Measurements from ENCODE around the gene ANKRD33B.
"Not testable (repeated sequence)": the region's sequence is repeated elsewhere in the genome, so short reads cannot be mapped to it uniquely, and the experiment has no call there.

The ANKRD33B gene

DNA sequence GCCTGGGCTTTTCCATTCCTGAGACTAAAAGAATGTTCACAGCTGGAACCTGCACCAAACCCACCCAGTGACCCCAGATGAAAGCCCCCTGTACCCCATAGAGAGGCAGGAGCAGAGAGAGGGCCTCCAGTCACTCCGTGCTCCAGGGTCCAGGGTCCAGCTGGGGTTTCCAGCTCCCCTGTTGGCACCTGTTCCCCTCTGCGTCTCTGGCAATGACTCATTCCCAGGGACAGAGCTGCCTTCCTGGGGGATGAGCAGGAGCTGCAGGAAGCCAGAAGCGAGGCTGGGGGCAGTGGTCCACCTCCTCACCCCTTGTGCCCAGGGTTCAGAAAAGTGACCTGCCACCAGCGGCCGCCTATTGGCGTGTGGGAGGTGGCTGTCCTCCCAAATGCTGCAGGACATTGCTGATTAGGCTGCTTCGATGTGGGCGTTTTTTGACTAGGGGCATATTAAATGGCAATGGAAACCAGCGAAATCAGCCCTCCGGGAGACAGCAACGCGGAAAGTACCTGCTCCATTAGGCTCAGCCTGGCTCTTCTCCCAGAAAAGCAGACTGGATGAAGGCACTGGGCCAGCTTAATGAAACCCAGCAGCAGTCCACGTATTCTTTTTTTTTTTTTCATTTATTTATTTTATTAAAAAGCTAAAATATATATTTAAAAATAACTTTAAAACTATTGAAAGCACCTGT is 99.8 kb downstream of the ANKRD33B start:
- CTCF ChIA-PET, result interaction anchor here (0.7 to 1.7 kb wide), 5 partner anchors 9 to 216 kb away, joined by 3 to 4 read pairs (median 3); no protein-coding TSS in a partner anchor
- no peak for DNase-seq (ENCODE audit: extremely low spot score)
- TF ChIP-seq, protein P1, sequence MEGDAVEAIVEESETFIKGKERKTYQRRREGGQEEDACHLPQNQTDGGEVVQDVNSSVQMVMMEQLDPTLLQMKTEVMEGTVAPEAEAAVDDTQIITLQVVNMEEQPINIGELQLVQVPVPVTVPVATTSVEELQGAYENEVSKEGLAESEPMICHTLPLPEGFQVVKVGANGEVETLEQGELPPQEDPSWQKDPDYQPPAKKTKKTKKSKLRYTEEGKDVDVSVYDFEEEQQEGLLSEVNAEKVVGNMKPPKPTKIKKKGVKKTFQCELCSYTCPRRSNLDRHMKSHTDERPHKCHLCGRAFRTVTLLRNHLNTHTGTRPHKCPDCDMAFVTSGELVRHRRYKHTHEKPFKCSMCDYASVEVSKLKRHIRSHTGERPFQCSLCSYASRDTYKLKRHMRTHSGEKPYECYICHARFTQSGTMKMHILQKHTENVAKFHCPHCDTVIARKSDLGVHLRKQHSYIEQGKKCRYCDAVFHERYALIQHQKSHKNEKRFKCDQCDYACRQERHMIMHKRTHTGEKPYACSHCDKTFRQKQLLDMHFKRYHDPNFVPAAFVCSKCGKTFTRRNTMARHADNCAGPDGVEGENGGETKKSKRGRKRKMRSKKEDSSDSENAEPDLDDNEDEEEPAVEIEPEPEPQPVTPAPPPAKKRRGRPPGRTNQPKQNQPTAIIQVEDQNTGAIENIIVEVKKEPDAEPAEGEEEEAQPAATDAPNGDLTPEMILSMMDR (IDR thresholded peaks at IDR 0.05; ENCODE audit: control extremely low read depth, extremely low read depth, low read depth, missing control alignments), result no peak
- POLR2A ChIA-PET, result no interaction called here

DNA sequence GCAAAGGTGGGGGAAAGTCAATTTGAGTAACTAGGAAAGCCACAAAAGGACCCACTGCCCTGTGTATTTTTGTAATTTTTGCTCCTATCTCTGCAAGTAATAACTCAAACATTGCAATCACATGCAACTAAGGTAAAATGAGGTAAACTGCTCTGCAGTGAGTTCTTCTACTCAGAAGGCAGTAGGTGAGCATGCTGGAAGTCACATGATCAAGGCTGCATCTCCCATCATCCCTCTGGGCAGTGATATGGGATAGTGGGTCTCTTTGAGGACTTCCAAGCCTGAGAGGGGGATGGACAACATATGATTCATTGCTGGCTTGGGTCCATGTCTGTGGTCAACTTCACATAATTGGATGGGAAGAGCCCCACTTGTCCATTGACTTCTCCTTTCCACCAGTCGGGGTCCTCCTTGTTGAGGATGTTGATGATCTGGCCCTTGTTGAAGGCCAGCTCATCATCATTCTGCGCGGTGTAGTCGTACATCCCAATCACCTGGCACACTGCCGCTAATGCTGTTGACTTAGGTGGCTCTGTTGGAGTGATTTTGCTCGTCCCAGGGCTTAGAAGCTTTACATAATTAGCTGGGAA is 100.4 kb downstream of the ANKRD33B start:
- DNase-seq (ENCODE audit: extremely low spot score); POLR2A ChIA-PET: not testable (repeated sequence)
- CTCF ChIA-PET, result interaction anchor here (0.7 to 1.7 kb wide), 4 partner anchors 21 to 216 kb away, joined by 3 to 4 read pairs (median 4); no protein-coding TSS in a partner anchor

DNA sequence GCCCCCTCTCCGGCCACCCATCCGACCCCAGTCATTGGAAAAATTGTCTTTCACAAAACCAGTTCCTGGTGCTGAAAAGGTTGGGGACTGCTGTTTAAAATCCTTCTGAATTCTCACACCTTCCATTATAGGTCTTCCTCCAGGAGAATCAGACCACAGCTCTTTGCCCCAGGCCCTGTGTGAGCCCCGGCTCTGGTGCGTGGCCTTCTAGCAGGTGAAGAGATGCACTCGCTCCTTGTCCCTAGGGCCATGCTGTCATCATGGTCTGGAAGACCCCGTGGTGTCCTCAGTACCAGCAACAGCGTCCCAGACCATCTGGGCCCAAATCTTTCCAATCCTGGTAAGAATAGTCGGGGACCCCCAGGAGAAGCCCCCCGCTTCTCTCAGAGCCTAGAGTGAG is 101.9 kb downstream of the ANKRD33B start:
- TF ChIP-seq, protein P1 (IDR thresholded peaks at IDR 0.05; ENCODE audit: control extremely low read depth, extremely low read depth, low read depth, missing control alignments), result no peak
- POLR2A ChIA-PET, result no interaction called here
- DNase-seq (ENCODE audit: extremely low spot score), result no peak
- CTCF ChIA-PET, result interaction anchor here (1.3 to 1.8 kb wide), 2 partner anchors 13 to 38 kb away, joined by 3 to 8 read pairs; no protein-coding TSS in a partner anchor

DNA sequence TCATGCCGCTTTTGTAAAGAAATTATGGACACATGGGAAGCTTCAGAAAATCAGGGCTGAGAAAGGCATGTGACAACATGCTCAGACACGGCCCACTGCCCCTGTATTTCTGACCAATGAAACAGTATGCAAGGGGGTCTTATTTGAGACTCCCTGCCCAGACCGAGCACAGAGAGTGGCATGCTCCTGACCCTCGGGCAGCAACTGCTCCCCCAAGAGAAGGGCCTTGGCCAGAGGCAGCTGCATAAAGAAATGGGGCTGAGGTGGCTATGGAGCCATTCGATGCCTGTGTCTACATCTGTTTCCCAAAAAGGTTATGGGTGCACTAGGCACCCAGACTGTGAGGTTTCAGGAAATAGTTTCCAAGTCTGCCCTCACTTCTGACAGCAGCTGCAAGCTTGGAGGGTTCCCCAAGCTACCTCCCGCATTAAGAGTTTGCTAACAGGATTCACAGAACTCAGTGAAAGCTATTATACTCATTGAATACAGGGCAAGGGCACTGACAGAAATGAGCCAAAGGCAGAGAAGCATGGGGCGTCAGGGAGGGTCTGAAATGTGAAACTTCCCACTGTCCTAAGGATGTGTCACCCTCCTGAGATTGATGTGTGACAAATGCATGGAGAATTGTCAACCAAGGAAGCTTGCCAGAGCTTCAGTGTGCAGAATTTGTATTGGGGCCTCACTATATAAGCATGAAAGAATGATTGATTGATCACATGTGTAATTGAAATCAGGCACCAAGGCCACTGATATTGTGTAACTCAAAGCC is 102.8 kb downstream of the ANKRD33B start:
- TF ChIP-seq, protein P1 (IDR thresholded peaks at IDR 0.05; ENCODE audit: control extremely low read depth, extremely low read depth, low read depth, missing control alignments), result no peak
- no peak for DNase-seq (ENCODE audit: extremely low spot score)
- ChIA-PET CTCF (interaction anchor here (1.3 to 1.8 kb wide), 2 partner anchors 12 to 39 kb away, joined by 3 to 8 read pairs; no protein-coding TSS in a partner anchor), POLR2A (no interaction called here)

DNA sequence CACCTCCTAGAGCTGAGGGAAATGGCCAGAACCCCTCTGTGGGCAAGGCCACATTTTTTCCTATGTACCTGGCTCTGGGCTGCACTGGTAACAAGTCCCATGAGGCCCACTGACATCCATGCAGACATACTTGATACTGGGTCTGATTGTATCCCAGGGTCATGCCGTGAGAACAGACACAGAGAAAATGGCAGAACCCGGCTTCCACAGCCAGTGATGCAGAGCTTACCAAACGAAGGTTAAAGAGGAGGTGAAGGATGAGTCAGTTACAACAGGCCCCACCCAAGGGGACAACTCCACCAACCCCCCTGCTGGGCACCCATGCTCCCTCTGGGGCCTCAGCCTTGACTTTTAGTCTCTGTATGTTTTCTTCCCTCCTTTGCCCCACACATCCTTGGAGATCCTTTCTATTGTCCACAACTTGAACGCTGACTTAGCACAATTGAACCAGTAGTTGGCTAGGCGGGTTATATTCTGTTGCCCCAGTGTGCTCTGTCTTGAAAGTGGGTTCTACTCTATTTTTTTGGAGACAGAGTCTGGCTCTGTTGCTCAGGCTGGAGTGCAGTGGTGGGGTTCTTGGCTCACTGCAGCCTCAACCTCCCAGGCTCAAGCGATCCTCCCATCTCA is 103.7 kb downstream of the ANKRD33B start:
- CTCF ChIA-PET, result interaction anchor here (0.6 to 1.8 kb wide), 2 partner anchors 40 to 91 kb away, joined by 3 to 8 read pairs; no protein-coding TSS in a partner anchor
- no peak for DNase-seq (ENCODE audit: extremely low spot score)
- TF ChIP-seq, protein P1 (IDR thresholded peaks at IDR 0.05; ENCODE audit: control extremely low read depth, extremely low read depth, low read depth, missing control alignments), result no peak
- POLR2A ChIA-PET, result no interaction called here

DNA sequence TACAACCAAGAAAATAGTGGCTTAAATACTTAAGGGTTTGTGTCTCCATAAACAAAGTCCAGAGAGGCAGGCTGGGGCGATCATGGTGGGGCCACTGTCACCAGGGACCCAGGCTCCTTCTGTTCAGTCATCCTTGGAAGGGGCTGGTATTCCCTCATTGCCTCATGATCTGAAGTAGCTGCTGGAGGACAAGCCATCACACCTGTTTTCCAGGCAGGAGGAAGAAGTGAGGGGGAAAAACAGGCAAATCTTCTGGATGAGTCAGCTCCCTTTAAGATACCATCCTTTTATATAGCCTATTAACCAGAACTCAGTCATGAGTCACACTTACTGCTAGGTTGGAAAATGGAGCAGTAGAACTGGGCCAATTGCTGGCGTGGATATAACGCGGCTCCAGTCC is 104.8 kb downstream of the ANKRD33B start:
- ChIA-PET CTCF (no interaction called here), POLR2A (no interaction called here)
- DNase-seq (ENCODE audit: extremely low spot score), result no peak
- TF ChIP-seq, protein P1 (IDR thresholded peaks at IDR 0.05; ENCODE audit: control extremely low read depth, extremely low read depth, low read depth, missing control alignments), result no peak
